ENCODE measurements around the gene HERC2.

GRCh38 chr15:28104326-28104725, 217.7 kb downstream of the HERC2 start:
- TF ChIP-seq CTCF (IDR thresholded peaks at IDR 0.05) (no peak), POLR2A (IDR thresholded peaks at IDR 0.05) (no peak), POLR2AphosphoS5 (IDR thresholded peaks at IDR 0.05) (no peak)
